GM18858 (cell line): ENCODE data around the gene TIMM44.

Source experiments
- ATAC-seq: cut with Tn5 transposase; IDR thresholded peaks from one replicate; pipeline ENCODE4 v1.9.1; 2021; ENCODE audit not compliant: unreplicated experiment

The TIMM44 gene, protein sequence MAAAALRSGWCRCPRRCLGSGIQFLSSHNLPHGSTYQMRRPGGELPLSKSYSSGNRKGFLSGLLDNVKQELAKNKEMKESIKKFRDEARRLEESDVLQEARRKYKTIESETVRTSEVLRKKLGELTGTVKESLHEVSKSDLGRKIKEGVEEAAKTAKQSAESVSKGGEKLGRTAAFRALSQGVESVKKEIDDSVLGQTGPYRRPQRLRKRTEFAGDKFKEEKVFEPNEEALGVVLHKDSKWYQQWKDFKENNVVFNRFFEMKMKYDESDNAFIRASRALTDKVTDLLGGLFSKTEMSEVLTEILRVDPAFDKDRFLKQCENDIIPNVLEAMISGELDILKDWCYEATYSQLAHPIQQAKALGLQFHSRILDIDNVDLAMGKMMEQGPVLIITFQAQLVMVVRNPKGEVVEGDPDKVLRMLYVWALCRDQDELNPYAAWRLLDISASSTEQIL

DNA sequence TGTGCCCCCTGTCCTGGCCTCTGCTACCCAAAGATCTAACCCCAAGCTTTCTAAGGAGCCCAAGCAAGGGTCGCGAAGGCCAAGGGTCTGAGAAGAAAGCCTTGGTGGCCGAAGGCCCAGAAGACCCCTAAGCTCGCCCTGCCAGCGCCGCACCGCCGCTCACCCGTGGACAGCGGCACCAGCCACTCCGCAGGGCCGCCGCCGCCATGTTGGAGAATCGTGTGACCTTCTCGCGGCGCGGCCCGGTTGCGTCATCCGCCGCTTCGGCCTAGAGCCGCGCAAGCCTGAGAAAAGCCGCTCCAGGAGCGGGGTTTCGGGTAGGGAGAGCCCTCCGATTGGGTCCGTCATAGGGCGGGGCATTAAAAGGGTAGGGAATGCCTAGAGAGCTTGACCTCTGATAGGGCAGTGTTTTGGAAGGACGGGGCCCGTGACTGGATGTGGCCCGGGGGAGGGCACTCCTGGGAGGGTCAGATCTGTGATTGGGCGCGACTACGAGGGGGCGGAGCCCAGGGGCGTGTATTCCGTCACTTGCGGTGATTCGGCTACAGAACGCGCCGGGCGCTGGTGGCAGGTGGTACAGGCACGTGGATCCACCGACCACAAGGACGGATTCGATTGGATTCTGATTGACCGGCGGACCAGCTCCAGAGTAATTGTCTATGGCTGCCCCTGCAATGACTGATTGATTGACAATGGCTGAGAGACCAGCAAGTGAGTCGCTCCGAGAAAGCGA is at the start of gene TIMM44:
Gene TIMM44 (minus strand): TSS at position 223 of the 733 bp plus-strand sequence. CDS start 15 bp downstream, at position 208.
- peak; percentile 85 for ATAC-seq

DNA sequence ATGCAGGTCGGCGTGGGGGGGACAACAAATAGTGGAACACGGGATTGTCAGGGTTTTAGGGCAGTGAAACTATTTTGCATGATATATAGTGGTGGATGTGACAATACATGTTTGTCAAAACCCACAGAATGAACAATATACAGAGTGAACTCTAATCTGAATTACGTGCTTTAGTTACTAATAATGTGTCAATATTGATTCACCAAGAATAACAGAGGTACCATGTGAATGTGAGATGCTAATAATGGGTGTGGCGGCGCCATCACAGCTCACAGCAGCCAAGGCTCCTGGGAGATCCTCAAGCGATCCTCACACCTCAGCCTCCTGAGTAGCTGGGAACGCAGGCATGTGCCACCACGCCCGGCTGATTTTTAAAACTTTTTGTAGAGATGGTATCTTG is 49.1 kb upstream of the TIMM44 start:
- ATAC-seq, result no peak

DNA sequence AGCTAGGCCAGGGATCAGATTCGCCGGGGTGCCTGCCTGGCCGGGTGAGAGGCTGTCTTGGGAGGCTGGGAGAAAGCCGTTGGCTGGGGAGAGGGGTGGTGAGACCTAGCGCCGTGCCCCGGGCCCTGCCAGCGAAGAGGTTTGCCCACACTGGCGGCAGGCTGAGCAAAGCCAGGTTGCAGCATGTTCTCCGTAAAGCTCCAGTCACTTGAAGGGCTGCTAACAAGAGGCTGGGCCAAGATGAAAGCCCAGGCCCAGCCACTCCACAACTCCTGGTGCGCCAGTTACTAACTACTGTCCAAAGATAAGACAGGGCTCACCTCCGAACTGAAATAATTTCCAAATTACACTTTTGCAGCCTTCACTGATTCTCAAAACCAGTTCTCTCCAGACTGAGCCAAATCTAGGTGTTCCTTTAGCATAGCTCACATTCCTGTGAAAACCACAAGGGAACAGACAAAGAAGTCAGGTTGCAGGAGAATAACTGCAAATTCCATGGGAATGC is 45.7 kb upstream of the TIMM44 start:
- ATAC-seq, result no peak

DNA sequence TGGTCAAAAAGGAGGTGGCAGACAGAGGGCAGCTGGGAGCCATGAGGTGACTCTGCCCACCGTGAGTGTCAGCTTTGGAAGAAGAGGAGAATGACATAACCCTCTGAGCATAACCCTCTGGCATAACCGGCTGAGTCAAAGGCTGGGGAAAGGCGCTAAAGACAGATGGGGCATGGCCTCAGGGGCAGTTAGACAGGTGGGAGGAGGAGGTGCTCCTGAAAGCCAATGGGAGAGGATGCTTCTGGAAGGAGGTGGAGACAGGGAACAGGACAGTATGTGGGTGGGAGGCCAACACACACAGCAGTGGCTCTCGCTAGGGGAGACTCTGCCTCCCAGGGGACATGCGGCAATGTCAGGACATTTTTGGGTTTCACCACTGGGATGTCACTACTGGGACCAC is 44.8 kb upstream of the TIMM44 start:
- ATAC-seq, result no peak

DNA sequence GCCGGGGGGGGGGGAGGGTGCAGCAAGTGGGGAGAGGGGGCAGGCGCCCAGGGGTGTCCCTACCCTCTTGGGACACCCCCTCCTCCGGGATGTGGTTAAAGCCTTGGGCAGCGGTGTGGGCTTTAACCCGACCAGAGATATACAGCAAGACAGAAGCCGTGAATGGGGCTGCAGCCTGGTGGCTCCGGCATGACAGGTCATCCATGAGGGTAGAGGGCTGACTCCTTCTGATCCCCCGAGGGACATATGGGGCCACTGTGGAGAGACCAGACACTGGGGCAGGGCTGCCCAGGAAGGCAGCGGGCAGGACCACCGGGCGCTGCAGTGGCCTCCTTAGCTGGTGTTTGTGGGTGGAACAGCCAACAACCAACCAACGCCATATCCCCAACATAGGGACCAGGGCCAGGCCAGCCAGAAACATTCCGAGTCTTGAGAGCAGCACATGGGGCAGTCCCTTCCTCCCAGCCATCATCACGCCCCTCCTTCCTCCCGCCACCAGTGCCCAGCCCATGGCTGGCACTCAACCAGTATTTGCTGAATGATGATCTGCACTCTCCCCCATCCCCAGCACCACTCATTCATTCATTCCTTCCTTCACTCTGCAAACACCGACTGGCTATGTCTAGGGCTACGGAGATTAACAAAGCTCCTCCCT is 43.8 kb upstream of the TIMM44 start:
- no peak for ATAC-seq

DNA sequence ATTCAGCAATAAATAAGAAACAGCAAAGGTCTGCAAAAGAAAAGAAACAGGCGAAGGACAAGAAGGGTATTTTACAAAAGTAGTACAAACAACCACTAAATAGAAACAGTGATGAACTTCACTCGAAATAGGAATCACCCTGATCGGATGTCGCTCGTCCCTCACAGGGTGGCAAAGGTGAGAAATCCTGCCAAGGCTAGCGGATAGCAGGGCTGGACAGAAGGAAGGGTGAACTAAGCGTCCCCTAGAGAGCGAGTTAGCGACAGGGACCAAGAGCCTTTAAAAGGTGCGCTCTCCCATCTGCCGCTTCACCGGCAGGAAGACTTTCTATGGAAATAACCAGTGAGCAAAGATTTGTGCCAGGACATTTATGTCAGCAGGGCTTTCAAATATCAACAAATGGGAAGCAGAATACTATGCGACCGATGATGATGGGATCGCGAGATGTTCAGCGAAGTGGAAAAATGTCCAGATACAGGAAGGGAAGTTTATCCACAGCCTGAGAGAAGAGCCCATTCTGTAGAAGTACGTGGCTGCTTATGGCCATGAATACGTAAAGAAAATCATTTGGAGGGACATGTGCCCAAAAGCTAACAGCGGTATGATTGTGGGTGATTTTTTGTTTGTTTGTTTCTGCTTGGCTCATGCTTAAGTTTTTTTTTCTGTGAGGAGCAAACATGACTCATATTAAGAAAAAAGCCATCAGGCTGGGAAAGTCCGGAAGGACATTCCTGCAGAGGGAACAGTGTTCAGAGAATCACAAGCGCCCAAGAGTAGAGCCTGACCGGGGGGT is 43.1 kb upstream of the TIMM44 start:
- no peak for ATAC-seq

DNA sequence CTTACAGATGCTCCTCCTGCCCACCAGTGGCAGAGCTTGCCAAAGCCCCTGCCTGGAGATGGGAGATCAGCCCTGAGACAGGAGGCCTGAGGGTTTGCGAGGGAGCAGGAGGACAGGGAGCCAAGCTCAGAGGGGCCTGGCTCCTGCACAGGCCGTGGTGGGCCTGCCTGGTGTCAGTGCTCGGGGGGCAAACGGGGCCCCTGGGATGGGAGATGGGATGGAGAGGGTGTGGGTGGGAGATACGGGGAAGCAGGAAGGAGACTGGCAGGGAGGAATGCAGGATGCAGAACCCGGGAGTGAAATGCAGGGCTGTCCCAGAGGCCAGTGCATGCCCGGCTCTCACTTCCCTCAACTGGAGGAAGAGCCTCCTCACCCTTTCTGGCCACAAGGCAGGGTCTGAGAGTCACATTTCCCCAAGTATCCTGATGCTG is 42.0 kb upstream of the TIMM44 start:
- ATAC-seq, result no peak

DNA sequence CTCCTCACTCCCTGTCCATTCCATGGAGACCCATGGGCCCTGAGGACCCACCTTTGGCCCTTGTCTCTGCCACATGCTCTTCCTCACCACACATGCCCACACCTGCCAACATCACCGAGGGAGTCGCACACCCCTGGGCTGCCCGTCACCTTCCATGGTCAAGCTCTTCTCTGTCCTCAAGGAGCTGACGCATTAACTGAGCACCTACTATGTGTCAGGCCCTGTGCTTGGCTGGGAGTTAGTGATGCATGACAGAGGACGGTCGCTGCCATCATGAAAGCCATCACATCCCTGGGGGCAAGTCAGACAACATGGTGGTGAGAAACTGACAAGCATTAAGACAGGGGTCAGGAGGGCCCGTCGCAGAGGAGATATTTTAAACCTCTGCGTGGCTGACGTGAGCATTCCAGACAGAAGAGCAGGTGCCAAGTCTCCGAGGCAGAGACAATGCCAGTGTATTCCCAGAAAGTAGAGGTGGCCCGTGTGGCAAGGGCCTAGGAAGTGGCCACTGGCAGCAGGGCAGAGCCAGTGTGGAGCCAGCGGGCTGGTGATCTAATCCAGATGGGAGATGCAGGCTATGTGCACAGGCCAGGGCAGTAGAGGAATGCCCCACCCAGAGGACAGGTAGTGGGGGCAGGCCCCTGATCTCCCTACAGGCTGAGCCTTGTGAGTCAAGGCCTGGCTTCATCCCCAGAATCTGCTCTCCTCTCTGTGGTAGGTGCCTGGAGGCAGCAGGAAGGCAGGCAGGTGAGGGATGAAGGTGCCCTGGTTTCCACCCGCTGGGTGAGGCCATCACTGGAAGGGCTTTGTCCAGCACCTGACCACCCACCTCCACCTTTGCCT is 40.8 kb upstream of the TIMM44 start:
- no peak for ATAC-seq

DNA sequence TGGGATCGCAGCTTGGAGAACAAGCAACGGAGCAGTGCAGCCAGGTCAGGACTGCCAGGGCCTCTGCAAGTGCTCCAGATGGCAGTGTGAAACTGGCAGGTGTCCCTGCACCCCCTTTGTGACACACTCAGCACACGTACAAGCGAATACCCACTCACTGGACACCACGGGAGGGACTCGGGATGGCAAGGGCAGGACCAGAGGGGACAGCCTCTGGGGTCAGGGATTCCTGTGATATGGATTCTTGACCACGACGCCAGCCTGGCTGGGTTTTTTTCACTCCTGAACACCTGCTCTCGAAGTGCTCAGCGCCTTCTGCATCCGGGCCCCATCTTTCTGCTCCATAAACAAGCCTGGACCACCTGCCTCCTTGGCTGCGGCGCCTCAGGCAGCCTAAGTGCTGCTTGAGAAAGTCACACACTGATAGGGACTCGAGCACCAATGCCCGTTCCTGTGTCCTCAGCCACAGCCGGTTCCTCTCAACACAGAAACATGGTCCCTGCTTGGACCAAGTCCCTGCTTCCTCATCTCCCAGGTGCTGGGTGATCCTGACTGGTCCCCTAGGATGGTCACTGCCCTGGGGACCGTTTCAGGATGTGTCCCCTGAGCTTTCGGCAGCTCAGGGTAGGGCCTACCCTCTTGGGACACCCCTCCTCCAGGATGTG is 40.0 kb upstream of the TIMM44 start:
- no peak for ATAC-seq

DNA sequence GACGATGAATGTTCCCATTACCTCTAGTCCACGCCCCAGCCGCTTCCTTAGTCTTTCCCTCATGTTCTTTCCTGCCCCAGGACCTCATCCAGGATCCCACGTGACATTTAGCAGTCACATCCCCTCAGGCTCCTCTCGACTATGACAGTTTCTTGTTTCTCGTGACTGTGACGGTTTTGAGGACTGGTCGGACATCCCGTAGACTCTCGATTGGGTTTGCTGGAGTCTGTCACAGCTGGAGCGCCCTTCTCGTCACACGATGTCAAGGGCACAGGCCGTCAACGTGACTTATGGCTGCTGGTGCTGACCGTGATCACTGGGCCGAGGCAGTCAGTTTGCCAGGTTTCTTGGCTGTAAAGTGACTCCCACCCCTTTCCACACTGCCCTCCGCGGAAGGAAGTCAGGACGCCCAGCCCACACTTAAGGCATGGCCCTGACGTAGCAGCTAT is 39.2 kb upstream of the TIMM44 start:
- no peak for ATAC-seq

DNA sequence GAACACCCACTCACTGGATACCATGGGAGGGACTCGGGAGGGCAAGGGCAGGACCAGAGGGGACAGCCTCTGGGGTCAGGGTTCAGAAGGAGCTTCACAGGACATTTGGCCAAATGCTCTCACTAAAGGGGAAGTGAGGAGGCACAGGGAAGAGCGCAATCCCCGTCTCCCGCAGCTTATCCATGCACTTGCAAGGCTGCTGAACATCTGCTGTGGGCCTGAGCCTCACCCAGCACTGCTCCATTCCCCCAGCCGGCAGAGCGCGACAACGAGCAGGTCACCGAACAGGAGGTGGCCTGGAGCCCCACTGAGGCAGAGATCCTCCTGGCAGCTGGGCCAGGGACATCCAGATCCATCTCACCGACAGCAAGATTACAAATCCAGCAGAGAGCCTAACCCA is 38.6 kb upstream of the TIMM44 start:
- ATAC-seq, result no peak

DNA sequence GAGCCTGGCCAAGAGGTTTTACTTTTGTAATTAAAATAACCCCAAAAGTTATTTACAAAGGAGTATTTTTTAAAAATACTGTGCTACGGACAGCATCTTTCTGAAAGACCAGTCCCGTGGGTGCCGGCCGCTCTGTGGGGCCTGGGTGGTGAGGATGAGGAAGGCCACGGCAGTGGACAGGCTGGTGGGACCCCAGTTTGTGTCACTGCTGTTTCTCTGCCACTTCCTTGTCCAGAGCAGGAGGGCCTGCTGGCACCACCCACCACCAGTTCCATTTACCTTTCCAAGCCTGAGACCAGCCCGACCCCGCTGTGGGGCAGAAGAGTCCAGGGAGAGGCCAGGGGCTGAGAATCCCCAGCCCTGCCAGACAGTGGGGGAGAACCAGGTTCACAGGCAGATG is 38.2 kb upstream of the TIMM44 start:
- ATAC-seq, result no peak

DNA sequence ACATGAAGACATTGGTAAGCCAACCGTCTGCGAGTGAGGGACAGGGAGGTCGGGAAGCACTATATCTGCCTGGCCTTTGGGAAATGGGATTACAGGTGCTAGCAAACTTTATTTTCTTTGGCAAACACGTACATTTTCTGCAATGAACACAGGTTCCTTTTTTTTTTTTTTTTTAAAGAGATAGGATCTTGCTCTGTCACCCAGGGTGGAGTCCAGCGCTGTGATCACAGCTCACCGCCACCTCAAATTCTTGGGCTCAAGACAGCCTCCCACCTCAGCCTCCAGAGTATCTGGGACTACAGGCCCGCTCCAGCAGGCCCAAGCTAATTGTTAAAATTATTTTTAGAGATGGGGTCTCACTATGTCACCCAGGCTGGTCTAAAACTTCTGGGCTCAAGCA is 37.7 kb upstream of the TIMM44 start:
- ATAC-seq, result no peak

DNA sequence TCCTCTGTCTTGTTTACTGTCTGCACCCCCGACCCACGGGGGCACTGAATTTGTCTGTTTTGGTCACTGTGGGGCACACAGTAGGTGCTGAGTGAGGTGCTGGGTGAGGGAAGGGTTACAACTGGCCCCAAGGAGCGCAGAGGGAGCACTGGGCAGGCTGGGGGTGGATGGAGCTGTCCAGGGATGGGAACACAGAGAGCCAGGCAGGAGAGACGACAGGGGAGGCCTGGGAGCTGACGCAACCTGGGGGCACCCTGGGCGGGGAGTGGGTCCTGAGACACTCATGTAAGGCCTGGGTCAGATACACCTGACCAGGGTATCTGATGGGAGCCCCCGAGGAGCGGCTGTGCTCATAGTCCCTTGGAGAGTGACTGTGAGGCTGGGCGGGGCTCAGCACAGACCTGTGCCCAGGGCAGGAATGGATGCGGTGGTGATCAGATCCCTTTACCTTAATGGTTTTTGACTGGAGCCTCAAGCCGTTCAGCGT is 37.2 kb upstream of the TIMM44 start:
- ATAC-seq, result no peak

DNA sequence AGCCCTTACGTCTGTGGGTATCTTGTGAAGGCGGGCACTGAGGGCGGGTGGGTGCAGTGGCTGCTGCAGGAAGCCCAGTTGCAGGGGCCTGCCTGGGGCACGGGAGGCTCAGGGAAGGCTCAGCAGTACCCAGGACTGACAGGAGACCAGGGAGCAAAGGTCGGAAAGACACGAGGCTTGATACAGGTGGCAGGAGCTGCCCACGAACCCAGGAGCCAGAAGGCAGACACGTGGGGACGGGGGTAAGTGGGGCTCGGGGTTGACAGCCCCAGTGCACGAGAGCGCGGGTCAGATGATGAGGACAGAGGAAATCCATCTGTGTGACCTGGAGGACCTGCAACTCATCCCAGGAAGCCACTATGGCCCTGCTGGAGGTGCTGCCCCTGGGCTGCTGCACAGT is 36.7 kb upstream of the TIMM44 start:
- no peak for ATAC-seq

DNA sequence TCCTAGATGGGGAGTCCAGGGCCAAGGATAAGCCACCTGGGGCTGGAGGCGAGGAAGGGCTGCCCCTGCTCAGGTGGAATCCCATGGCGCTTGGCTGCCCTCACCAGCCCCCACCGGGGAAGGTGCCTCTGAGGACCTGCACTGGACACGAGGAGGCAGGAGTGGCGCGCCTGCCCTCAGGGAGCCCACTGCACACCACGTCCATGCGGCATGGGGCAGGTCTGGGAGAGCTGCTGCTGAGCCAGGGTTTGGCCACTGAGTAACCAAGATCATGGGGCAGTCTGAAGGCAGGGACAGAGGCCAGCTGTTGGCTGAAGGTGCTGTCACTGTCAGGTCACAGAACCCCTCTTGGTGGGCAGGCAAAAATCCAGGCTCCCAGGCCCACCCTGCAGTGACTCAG is 36.1 kb upstream of the TIMM44 start:
- ATAC-seq, result no peak

DNA sequence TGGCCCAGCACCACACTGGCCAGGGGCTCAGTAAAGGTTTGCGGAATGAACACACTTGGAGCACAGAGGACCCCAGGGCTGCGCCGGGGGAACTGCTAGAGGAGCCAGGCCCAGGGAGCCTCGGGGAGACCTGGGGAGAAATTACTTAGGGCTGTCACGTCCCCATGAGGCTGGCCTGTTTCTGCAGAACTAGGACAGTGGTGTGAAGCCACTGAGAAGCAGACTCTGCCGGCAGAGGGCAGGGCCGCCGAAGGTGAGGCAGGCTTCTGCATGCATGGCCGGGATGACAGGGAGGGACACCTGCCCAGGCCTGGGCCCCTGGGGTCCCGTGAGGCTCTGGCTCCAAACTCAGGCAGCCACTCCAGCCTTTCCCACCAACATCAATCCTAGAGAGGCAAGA is 35.5 kb upstream of the TIMM44 start:
- ATAC-seq, result no peak

DNA sequence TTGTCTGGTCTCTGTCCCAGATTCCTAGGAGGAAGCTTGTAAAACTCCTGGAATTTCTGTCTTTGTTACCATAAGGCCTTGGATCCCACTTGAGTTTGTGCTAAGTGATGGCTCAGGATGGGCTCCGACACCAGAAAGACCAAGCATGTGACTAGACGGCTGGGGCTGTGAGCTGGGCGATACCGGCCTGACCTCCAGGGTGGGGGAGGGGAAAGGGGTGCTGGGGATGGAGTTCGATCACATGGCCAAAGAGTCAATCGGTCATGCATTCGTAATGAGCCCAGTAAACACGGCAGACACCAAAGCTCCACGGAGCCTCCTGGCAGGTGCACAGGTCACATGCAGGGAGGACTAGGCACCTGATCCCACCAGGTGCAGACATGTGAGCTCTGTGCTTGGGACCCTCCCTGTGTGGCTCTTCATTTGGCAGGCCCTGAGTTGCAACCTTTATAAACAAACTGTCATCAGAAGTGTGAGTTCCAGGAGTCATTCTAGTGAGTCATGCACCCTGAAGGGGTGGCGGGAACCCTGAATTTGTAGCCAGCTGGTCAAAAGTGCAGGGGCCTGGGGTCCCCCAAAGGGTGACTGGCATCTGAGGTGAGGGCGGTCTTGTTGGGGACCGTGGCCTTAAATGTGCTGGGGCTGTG is 34.8 kb upstream of the TIMM44 start:
- ATAC-seq, result no peak

DNA sequence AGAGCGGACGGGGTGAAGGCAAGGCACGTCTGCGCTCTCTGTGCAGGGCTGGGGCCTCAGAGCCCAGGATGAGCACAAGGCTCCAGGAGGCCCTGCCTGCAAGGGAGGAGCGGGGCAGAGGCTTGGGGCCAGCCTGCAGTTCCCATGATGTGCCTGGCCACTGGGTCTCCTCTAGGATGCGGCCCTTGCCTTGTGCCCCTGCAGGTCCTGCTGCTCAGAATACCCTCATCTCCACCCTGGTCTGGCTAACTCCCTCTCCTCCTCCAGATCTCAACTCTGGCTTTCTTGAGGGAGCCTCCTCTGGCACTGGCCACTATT is 34.2 kb upstream of the TIMM44 start:
- no peak for ATAC-seq
